ENCODE measurements around the gene KCNK4. TPM values are rescaled to one million over a fixed set of nuclear protein-coding genes. Genes with fewer than 3 reads are reported as not detected.

Gene KCNK4
- total RNA-seq, 1 donor from 2014 or later: 0.47 TPM

DNA sequence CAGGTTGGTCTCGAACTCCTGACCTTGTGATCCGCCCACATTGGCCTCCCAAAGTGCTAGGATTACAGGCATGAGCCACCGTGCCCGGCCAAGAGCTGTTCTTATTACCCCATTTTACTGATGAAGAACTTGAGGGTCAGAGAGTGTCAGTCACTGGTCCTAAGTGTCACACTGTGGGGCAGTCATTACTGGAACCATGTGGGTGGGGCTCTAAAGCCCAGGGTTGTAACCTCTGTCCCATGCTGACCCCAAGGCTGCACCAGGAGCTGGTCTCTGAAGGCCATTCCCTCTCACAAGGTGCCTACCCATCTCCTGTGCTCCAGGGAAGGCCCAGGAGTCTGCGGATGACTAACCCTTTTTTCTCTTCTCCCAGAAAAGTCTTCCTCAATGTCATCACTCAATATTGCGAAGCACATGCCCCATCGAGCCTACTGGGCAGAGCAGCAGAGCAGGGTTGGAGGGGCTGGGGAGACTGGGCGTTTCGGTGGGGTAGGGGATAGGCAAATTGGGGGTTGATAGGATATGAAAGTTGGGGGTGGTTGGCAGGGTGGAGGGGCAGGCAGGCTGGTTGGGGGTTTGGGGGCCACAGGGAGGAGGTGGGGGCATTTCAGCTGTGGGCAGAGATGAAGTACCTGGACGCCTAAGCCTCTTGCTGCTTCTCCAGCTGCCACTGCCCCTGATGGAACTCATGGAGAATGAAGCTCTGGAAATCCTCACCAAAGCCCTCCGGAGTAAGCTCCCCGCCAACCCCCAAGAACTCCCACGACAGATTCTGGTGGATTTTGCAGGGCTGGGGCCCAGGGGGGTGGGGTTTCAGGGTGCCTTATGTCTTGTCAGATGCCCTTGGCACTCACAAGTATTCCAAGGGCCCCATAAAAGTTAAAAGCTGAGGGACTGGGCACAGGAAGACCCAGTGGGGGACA, 12.3 kb downstream of the KCNK4 start:
- peaks cover 4% of the 10 kb centered on the region for H3K4me1 Mint-ChIP-seq (ENCODE audit: low read depth, unreplicated experiment)
- no peaks in the 10 kb centered on the region for H3K36me3 Mint-ChIP-seq (ENCODE audit: unreplicated experiment)
- TF ChIP-seq, protein P1, sequence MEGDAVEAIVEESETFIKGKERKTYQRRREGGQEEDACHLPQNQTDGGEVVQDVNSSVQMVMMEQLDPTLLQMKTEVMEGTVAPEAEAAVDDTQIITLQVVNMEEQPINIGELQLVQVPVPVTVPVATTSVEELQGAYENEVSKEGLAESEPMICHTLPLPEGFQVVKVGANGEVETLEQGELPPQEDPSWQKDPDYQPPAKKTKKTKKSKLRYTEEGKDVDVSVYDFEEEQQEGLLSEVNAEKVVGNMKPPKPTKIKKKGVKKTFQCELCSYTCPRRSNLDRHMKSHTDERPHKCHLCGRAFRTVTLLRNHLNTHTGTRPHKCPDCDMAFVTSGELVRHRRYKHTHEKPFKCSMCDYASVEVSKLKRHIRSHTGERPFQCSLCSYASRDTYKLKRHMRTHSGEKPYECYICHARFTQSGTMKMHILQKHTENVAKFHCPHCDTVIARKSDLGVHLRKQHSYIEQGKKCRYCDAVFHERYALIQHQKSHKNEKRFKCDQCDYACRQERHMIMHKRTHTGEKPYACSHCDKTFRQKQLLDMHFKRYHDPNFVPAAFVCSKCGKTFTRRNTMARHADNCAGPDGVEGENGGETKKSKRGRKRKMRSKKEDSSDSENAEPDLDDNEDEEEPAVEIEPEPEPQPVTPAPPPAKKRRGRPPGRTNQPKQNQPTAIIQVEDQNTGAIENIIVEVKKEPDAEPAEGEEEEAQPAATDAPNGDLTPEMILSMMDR (IDR thresholded peaks at IDR 0.05; ENCODE audit: partially characterized antibody, unreplicated experiment): no peak
- DNase-seq: no peak
- H3K4me3 Mint-ChIP-seq (ENCODE audit: unreplicated experiment): peak overlapping the region; percentile 84
- peaks cover 16% of the 10 kb centered on the region for H3K27me3 Mint-ChIP-seq (ENCODE audit: unreplicated experiment)
- no peak overlapping the region for H3K27ac Mint-ChIP-seq (ENCODE audit: unreplicated experiment)
- peaks cover 4% of the 10 kb centered on the region for H3K9me3 Mint-ChIP-seq (ENCODE audit: unreplicated experiment)

DNA sequence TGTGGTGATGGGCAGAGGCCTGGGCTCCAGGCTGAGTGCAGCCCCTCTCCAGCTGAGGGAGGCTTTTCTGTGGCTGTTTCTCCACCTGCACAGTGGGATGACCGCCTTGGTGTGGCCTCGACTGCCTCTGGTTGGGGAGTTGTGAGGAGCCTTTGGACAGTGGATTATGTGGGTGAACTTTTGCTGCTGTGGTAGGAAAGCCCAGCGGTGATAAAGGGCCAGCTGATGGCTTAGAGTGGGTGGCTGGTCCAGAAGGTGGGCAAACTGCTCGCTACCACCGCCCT, 12.9 kb downstream of the KCNK4 start:
- Mint-ChIP-seq H3K36me3 (ENCODE audit: unreplicated experiment) (no peaks in the 10 kb centered on the region), H3K9me3 (ENCODE audit: unreplicated experiment) (peaks cover 4% of the 10 kb centered on the region), H3K27me3 (ENCODE audit: unreplicated experiment) (peaks cover 11% of the 10 kb centered on the region), H3K27ac (ENCODE audit: unreplicated experiment) (no peak overlapping the region), H3K4me3 (ENCODE audit: unreplicated experiment) (peak overlapping the region; percentile 84), H3K4me1 (ENCODE audit: low read depth, unreplicated experiment) (peaks cover 4% of the 10 kb centered on the region)
- DNase-seq: no peak
- TF ChIP-seq, protein P1 (IDR thresholded peaks at IDR 0.05; ENCODE audit: partially characterized antibody, unreplicated experiment): no peak

DNA sequence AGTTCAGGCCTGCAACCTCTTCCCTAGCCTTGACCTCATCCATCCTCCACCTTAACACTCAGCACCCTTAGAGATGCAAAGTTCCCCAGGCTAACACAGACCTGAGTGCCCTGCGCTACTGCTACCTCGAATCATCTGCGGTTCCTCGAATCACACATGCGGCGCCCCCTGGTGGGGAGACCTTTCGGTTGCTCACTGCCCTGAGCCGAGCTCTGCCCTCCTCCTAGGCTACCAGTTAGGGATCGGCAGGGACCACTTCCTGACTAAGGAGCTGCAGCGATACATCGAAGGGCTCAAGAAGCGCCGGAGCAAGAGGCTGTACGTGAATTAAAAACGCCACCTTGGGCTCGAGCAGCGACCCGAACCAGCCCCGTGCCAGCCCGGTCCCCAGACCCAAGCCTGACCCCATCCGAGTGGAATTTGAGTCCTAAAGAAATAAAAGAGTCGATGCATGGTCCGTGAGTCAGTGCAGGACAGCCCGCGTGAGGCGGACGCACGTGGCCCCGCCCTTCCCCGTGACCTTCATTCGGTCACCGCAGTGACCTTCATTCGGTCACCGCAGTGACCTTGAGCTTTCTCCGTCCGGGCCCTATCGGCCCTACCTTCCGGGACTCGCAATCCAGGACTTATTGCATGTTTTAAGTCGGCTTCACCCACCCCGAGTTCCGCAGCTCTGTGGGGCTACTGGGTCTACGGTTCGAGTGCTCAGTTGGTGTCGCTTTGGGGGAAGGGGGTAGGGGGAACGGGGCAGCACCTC, 13.4 kb downstream of the KCNK4 start:
- H3K4me3 Mint-ChIP-seq (ENCODE audit: unreplicated experiment): peak overlapping the region; percentile 84
- H3K36me3 Mint-ChIP-seq (ENCODE audit: unreplicated experiment): no peaks in the 10 kb centered on the region
- H3K27ac Mint-ChIP-seq (ENCODE audit: unreplicated experiment): no peak overlapping the region
- DNase-seq: peak; percentile 98
- H3K4me1 Mint-ChIP-seq (ENCODE audit: low read depth, unreplicated experiment): peaks cover 4% of the 10 kb centered on the region
- peaks cover 4% of the 10 kb centered on the region for H3K9me3 Mint-ChIP-seq (ENCODE audit: unreplicated experiment)
- TF ChIP-seq, protein P1 (IDR thresholded peaks at IDR 0.05; ENCODE audit: partially characterized antibody, unreplicated experiment): peak; percentile 93
- H3K27me3 Mint-ChIP-seq (ENCODE audit: unreplicated experiment): peaks cover 10% of the 10 kb centered on the region

DNA sequence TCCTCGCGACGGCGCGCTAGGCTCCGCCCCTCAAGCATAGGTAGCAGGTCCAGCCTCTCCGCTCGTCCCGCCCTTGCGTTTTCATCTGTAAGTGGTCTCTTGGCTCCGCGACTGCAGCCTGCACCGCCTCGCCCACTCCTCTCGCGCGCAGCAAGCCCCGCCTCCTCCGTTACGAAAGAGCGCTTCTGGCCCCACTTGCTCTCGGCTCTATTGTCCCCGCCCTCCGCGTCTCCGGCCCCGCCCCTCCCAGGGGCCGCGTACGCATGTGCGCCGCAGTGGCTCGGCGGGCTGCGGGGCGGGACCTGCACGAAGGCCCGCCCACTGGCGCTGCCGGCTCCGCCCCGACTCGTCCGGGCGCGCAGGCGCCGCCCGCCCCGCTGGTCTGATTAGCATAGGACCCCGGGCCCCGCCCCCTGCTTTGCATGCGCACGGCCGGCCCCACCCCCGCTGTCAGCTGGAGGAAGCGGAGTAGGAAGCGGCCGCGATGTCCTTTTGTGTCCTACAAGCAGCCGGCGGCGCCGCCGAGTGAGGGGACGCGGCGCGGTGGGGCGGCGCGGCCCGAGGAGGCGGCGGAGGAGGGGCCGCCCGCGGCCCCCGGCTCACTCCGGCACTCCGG, 14.1 kb downstream of the KCNK4 start, which contains the start of gene ESRRA:
Gene ESRRA, plus strand, starts transcription at position 450 of the 616 bp plus-strand sequence. CDS start 1,656 bp downstream, outside the sequence.
- Mint-ChIP-seq H3K4me3 (ENCODE audit: unreplicated experiment) (peak within 1 kb of the TSS; percentile 91), H3K4me1 (ENCODE audit: low read depth, unreplicated experiment) (peaks cover 4% of the 10 kb centered on the region), H3K9me3 (ENCODE audit: unreplicated experiment) (peaks cover 4% of the 10 kb centered on the region), H3K27me3 (ENCODE audit: unreplicated experiment) (peaks cover 9% of the 10 kb centered on the region), H3K36me3 (ENCODE audit: unreplicated experiment) (no peaks in the 10 kb centered on the region), H3K27ac (ENCODE audit: unreplicated experiment) (peak within 1 kb of the TSS; percentile 62)
- DNase-seq: peak; percentile 100
- TF ChIP-seq, protein P1 (IDR thresholded peaks at IDR 0.05; ENCODE audit: partially characterized antibody, unreplicated experiment): no peak
